ENCODE data around the gene SNX10.

Gene SNX10

DNA sequence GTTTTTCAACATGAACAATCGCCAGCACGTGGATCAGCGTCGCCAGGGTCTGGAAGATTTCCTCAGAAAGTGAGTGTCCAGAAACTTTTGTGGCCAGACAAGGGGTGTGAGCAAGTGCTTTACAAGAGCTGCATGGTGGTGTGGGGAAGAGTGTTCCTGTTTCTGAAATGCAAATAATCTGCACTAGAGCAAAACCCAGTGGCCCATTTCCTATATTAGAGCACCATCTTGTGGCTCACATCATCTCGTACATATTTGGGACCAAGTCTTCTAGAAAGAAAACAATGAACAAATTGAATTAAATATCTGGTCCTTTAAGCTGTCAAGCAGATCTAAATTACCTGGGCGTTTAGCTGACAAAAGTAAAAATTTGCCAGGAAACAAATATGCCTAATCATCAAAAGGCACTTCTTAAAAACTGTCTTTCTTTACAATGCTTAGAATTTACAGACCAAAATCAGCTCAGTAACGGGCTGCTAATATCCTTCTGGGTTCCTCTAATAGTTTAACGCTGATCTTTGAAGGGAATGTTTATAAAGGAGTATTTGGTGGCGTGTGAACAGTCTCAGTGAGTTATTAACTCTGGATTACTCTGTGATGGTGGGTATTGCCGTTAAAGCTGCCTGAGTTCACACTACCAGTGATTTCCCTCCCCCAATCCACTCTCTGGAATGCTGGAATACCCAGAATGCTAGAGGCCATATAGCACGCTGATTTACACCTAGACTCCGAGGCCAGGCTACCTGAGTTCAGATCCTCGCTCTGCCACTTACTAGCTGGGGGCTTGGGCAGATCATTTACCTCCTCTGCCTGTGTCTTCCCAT, 73.6 kb downstream of the SNX10 start:
- no peak overlapping the region for H3K4me3 ChIP-seq (ENCODE audit: low read depth, low read length)
- TF ChIP-seq, protein P1, sequence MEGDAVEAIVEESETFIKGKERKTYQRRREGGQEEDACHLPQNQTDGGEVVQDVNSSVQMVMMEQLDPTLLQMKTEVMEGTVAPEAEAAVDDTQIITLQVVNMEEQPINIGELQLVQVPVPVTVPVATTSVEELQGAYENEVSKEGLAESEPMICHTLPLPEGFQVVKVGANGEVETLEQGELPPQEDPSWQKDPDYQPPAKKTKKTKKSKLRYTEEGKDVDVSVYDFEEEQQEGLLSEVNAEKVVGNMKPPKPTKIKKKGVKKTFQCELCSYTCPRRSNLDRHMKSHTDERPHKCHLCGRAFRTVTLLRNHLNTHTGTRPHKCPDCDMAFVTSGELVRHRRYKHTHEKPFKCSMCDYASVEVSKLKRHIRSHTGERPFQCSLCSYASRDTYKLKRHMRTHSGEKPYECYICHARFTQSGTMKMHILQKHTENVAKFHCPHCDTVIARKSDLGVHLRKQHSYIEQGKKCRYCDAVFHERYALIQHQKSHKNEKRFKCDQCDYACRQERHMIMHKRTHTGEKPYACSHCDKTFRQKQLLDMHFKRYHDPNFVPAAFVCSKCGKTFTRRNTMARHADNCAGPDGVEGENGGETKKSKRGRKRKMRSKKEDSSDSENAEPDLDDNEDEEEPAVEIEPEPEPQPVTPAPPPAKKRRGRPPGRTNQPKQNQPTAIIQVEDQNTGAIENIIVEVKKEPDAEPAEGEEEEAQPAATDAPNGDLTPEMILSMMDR (IDR thresholded peaks at IDR 0.05; ENCODE audit: borderline replicate concordance, insufficient read depth, low read depth, low read length) = peak; percentile 39; the same call in 1 of the 2 replicates

DNA sequence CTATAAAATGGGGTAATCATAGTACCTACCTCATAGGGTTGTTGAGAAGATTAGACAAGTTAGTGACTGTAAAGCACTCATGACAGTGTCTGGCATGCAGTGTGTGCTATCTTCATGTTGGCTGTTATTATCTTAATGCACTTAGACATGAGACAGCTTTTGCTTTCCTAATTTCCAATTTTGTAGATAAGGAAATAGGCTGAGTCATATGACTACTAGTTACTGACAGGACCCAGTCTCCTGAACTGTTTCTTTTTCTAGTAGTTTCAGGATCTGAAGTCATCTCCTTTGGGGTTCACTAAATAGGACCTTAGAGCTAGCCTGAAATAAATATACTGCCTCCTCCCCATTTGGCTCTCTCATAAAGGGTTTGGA, 74.2 kb downstream of the SNX10 start:
- no peak overlapping the region for H3K4me3 ChIP-seq (ENCODE audit: low read depth, low read length)
- TF ChIP-seq, protein P1 (IDR thresholded peaks at IDR 0.05; ENCODE audit: borderline replicate concordance, insufficient read depth, low read depth, low read length) = no peak

DNA sequence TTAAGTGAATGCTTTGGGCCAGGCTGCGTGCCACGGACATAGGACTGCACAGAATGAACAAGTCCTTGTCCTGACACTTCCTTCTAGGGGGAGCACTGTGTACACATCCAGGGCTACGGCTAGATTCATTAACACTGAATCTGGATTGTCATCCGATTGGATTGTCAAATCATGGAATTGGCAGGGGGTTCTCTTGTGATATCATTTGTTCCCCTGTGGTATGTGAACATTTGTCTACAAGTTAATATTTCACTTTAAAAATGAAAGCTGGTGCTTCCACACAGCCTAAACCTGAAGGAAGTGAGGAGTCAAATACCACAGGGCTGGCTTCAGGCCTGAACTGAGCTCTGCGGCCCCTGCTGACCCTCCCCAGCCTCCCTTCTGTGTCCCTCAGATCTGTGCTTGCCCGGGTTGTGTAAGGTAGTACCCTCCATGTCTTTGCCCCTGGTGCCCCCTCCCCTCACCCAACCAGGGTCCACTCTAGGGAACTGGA, 75.6 kb downstream of the SNX10 start:
- H3K4me3 ChIP-seq (ENCODE audit: low read depth, low read length) = no peak overlapping the region
- TF ChIP-seq, protein P1 (IDR thresholded peaks at IDR 0.05; ENCODE audit: borderline replicate concordance, insufficient read depth, low read depth, low read length) = no peak

DNA sequence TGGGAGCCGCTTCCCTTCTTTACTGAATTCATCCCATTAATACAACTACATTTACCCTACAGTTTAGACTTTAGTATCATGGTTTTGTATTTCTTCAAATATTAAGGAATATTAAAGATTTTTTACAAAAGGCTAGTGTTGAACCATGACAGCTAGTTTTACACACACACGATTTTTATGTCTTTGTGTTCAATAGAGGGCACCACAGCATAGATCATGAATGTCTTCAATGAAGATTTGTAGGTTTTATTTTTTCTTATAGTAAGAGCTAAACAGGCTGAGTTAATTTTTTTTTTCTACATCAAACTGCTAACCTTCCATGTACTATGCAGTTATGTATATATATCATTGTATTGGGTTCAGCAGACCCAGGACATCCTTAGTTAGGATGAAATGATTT, 76.9 kb downstream of the SNX10 start:
- TF ChIP-seq, protein P1 (IDR thresholded peaks at IDR 0.05; ENCODE audit: borderline replicate concordance, insufficient read depth, low read depth, low read length) = no peak

DNA sequence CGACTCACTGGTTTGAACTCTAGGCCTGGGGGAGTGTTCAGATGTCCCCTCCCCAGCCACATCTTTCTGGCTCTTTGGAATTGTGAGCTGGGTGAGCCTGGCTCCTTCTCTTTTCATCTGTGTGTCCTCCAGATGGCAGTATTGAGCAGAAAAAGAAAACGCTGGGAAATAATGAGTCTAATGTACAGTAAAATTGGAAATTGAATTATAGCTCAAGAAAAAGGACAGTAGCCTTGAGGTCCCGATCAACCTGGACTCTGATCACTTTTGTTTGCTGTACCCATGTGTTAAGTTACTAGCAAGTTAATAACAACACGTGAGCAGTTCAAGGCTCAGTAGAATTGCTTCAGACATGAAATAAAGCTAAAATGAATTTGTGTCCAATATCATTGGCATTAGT, 77.9 kb downstream of the SNX10 start:
- TF ChIP-seq, protein P1 (IDR thresholded peaks at IDR 0.05; ENCODE audit: borderline replicate concordance, insufficient read depth, low read depth, low read length) = peak; percentile 57
- H3K4me3 ChIP-seq (ENCODE audit: low read depth, low read length) = no peak overlapping the region

More for the DNA sequence above, 76.9 kb downstream of the SNX10 start:
- H3K4me3 ChIP-seq (ENCODE audit: low read depth, low read length) = no peak overlapping the region

DNA sequence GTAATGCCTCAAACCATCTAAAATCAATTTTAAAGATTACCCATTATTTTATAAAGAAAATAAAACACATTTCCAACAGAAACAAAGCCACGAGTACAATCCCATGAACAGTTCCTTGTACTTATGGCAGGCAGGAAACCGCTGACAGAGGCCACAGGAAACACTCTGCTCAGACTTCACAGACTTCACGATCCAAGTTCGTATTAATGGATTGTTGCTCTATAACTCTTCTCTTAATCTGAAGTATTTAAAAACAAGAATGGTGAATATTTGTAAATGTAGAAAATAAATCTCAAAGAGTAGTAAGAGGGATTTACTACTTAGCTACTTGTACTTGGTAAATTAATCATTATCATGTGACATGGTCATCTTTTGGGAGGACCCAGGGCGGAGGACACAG, 78.3 kb downstream of the SNX10 start:
- TF ChIP-seq, protein P1 (IDR thresholded peaks at IDR 0.05; ENCODE audit: borderline replicate concordance, insufficient read depth, low read depth, low read length) = no peak
- H3K4me3 ChIP-seq (ENCODE audit: low read depth, low read length) = no peak overlapping the region

DNA sequence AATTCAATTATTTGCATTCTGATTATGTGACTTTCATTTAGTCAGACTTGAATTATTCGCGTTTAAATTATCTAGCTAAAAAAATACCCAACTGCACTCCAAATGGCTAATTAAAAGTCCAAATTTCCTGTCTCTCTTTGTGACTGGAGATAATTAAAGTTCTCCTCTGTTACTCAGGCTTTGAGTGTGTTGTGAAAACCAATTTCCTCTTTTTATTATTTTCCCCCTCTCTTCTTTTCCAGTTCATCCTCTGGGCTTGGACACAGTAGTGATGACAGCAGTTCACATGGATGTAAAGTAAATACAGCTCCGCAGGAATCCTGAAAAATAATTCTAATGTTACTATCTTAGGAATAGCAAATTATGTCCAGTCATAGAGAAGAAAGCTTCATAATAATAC, 80.6 kb downstream of the SNX10 start:
- TF ChIP-seq, protein P1 (IDR thresholded peaks at IDR 0.05; ENCODE audit: borderline replicate concordance, insufficient read depth, low read depth, low read length) = no peak
- H3K4me3 ChIP-seq (ENCODE audit: low read depth, low read length) = no peak overlapping the region
